Adipose tissue (tissue), 3 donors: Measurements from ENCODE around the gene ABCA12. TPM values are rescaled to one million over a fixed set of nuclear protein-coding genes. Genes with fewer than 3 reads are reported as not detected.

ENCODE experiments used
- H3K27ac ChIP-seq: one replicate; pipeline ENCODE4 v1.5.1; 2013; ENCODE audit warnings: low read depth, low read length
- WGBS, 3 donors: extraction: QIAGEN DNeasy Blood & Tissue Kit; methylation state at CpG; one replicate each; pipeline ENCODE4 v1.1.7; 2013; 5-methylcytosine and 5-hydroxymethylcytosine counted together
- polyA plus RNA-seq, 3 donors: library from polyadenylated mRNA; stranded (reverse); fragments of 200-250 nt; gene quantifications; one replicate each; pipeline ENCODE4 v1.2.3, GENCODE V29; 2013
- donor health status: healthy with polysubstance abuse.
- donor health status: Bipolar disorder and iron deficiency.
- donor health status: healthy.

The ABCA12 gene
- polyA plus RNA-seq, 3 donors, result not detected

GRCh38 chr2:214889301-214889700 lies 249.1 kb downstream of the ABCA12 start:
- no peak overlapping the region for H3K27ac ChIP-seq
- WGBS, 3 donors, result 80 to 87% (median 85%) methylated on average over 2 of the region's 2 CpGs

GRCh38 chr2:214881647-214882202 lies 256.7 kb downstream of the ABCA12 start:
- H3K27ac ChIP-seq, result no peak overlapping the region
- 82 to 89% (median 88%) methylated on average over 6 of the region's 6 CpGs for WGBS, 3 donors

Other genes with a start within 250 kb of the ABCA12 start
- 10 to 100 TPM; 57.6 to 82.7 (median 67.7) TPM for gene ATIC, start 173.4 kb upstream of the ABCA12 start, polyA plus RNA-seq